HepG2 (cell line): ENCODE results near the gene ZNF561. TPM values are rescaled to one million over a fixed set of nuclear protein-coding genes. Genes with fewer than 3 reads are reported as not detected.

Source experiments
- AFF4 ChIP-seq: sonication (generic); formaldehyde crosslinking; IDR thresholded peaks from 2 replicates; pipeline ENCODE4 v1.4.0; 2020; ENCODE audit warnings: missing genetic modification reagents
- CREB1 ChIP-seq, 2 experiments: fragments of 450-650 bp in 1 of 2; IDR thresholded peaks; 2 replicates each; pipeline ENCODE4 v1.6.1; 2016 to 2017; ENCODE audit warnings: control low read depth in 1 of 2, mild to moderate bottlenecking in 1 of 2, missing compliant biosample characterization in 1 of 2, missing genetic modification characterization in 1 of 2
- FOXA1 ChIP-seq, 2 experiments: fragments of 450-650 bp in 1 of 2; sonication (generic) in 1 of 2; formaldehyde crosslinking in 1 of 2; IDR thresholded peaks; 2 replicates each; pipeline versions ENCODE4 v1.4.0 to v1.6.1; 2016 to 2020; ENCODE audit warnings: missing genetic modification reagents in 1 of 2
- FOXP1 ChIP-seq, 2 experiments: fragments of 450-650 bp in 1 of 2; IDR thresholded peaks; 2 replicates each; pipeline ENCODE4 v1.6.1; 2017 to 2018; ENCODE audit warnings: antibody characterized with exemption in 1 of 2
- HBP1 ChIP-seq: IDR thresholded peaks from 2 replicates; pipeline ENCODE4 v1.6.1; 2016; ENCODE audit warnings: low read depth, control low read depth
- HOMEZ ChIP-seq: IDR thresholded peaks from 2 replicates; pipeline ENCODE4 v1.6.1; 2016; ENCODE audit warnings: low read depth
- KDM4B ChIP-seq: sonication (generic); formaldehyde crosslinking; IDR thresholded peaks from 2 replicates; pipeline ENCODE4 v1.4.0; 2020; ENCODE audit warnings: missing genetic modification reagents
- LCORL ChIP-seq, 2 experiments: fragments of 450-650 bp in 1 of 2; sonication (generic) in 1 of 2; formaldehyde crosslinking in 1 of 2; IDR thresholded peaks; 2 replicates each; pipeline versions ENCODE4 v1.5.0 to v1.6.1; 2017 to 2020; ENCODE audit warnings: antibody characterized with exemption in 1 of 2, missing genetic modification reagents in 1 of 2
- NCOA2 ChIP-seq: sonication (generic); formaldehyde crosslinking; IDR thresholded peaks from 2 replicates; pipeline ENCODE4 v1.8.0; 2022; ENCODE audit warnings: inconsistent platforms
- NR0B2 ChIP-seq: sonication (generic); formaldehyde crosslinking; IDR thresholded peaks from 2 replicates; pipeline ENCODE4 v1.4.0; 2020; ENCODE audit warnings: mild to moderate bottlenecking, missing genetic modification reagents
- PHF5A ChIP-seq: IDR thresholded peaks from one replicate; pipeline ENCODE4 v1.6.1; 2018; ENCODE audit warnings: low read depth, missing genetic modification reagents; ENCODE audit not compliant: unreplicated experiment
- PLSCR1 ChIP-seq: sonication (generic); formaldehyde crosslinking; IDR thresholded peaks from 2 replicates; pipeline ENCODE4 v1.5.0; 2020; ENCODE audit warnings: missing genetic modification reagents, mild to moderate bottlenecking, borderline replicate concordance
- RFX1 ChIP-seq: fragments of 450-650 bp; IDR thresholded peaks from 2 replicates; pipeline ENCODE4 v1.6.1; 2017
- RFX5 ChIP-seq: IDR thresholded peaks from 2 replicates; pipeline ENCODE4 v1.6.1; 2011; ENCODE audit warnings: low read depth, low read length, improper control_type of control experiment
- SOX6 ChIP-seq, 2 experiments: fragments of 450-650 bp in 1 of 2; sonication (generic) in 1 of 2; formaldehyde crosslinking in 1 of 2; IDR thresholded peaks; 2 replicates each; pipeline versions ENCODE4 v1.4.0 to v1.6.1; 2017 to 2020; ENCODE audit warnings: antibody characterized with exemption in 1 of 2, mild to moderate bottlenecking in 1 of 2, missing genetic modification reagents in 1 of 2
- ZBTB33 ChIP-seq: sonication (generic); formaldehyde crosslinking; IDR thresholded peaks from 2 replicates; pipeline ENCODE4 v1.4.0; 2020; ENCODE audit warnings: missing genetic modification reagents
- ZFP37 ChIP-seq: sonication (generic); formaldehyde crosslinking; IDR thresholded peaks from 2 replicates; pipeline ENCODE4 v1.4.0; 2020; ENCODE audit warnings: missing genetic modification reagents, borderline replicate concordance
- ZFYVE20 ChIP-seq: sonication (generic); formaldehyde crosslinking; IDR thresholded peaks from 2 replicates; pipeline ENCODE4 v1.8.0; 2023; ENCODE audit warnings: low read depth, mild to moderate bottlenecking, moderate library complexity, missing genetic modification reagents, borderline replicate concordance
- ZNF143 ChIP-seq: sonication (generic); formaldehyde crosslinking; IDR thresholded peaks from 2 replicates; pipeline ENCODE4 v1.4.0; 2020; ENCODE audit warnings: missing genetic modification reagents
- polyA plus RNA-seq, 8 experiments: library from polyadenylated mRNA; depleted of rRNA in 3 of 8; stranded (reverse) in 7 of 8; unstranded in 1 of 8; fragments of >200 nt; fragmentation: Illumina TruSeq in 4 of 8; extraction: Trizol in 4 of 8; gene quantifications; 2 replicates each; pipeline versions ENCODE4 v1.2.1 to v1.2.3, GENCODE V29; 2011 to 2016; ENCODE audit warnings: low read depth in 4 of 8, missing spikeins in 1 of 8, mixed read lengths in 1 of 8; ENCODE audit not compliant: insufficient read depth in 1 of 8
- total RNA-seq, 5 experiments: library from RNA; depleted of rRNA; stranded (reverse); fragments of >200 nt; fragmentation: Illumina TruSeq; extraction: Trizol; gene quantifications; 2 replicates each; pipeline ENCODE4 v1.2.3, GENCODE V29; 2016; ENCODE audit warnings: low read depth in 1 of 5

ZNF561 gene
- total and polyA plus RNA-seq, 2 of the 13 experiments (the other 11 are each of a cell fraction or from before 2014, with no cell fraction given), result 19.8 to 35.1 TPM

GRCh38 chr19:9570255-9570654, 50.8 kb downstream of the ZNF561 start (continued):
- TF ChIP-seq HBP1 (CRISPR knock-in tag) (no peak), ZFYVE20 (CRISPR knock-in tag) (no peak), PHF5A (no peak), SOX6 (IDR thresholded peaks at IDR 0.05) (no peak), SOX6 (CRISPR knock-in tag; IDR thresholded peaks at IDR 0.05) (peak; percentile 50), RFX1 (no peak), RFX5 (no peak), NCOA2 (CRISPR knock-in tag) (no peak), ZFP37 (CRISPR knock-in tag) (no peak), HOMEZ (CRISPR knock-in tag) (peak; percentile 30; the same call in 1 of the 2 replicates), NR0B2 (CRISPR knock-in tag) (no peak), PLSCR1 (CRISPR knock-in tag) (no peak), FOXA1 (IDR thresholded peaks at IDR 0.05) (no peak), FOXA1 (CRISPR knock-in tag; IDR thresholded peaks at IDR 0.05) (peak; percentile 77), AFF4 (CRISPR knock-in tag) (no peak), ZBTB33 (CRISPR knock-in tag) (0 out of 2 replicates have a peak, but pooled peaks have one; percentile 32), LCORL (IDR thresholded peaks at IDR 0.05) (no peak), LCORL (CRISPR knock-in tag; IDR thresholded peaks at IDR 0.05) (no peak), ZNF143 (CRISPR knock-in tag) (no peak), KDM4B (CRISPR knock-in tag) (no peak), FOXP1 (IDR thresholded peaks at IDR 0.05) (no peak), FOXP1 (CRISPR knock-in tag; IDR thresholded peaks at IDR 0.05) (peak; percentile 58), CREB1 (IDR thresholded peaks at IDR 0.05) (0 out of 2 replicates have a peak, but pooled peaks have one; percentile 3), CREB1 (CRISPR knock-in tag; IDR thresholded peaks at IDR 0.05) (no peak)
